ENCODE data around the gene NTSR2. TPM values are rescaled to one million over a fixed set of nuclear protein-coding genes. Genes with fewer than 3 reads are reported as not detected.

NTSR2 gene
- total and polyA plus RNA-seq, 2 of the 8 experiments (the other 6 are each of a cell fraction or from before 2014, with no cell fraction given), result 0.05 TPM; not detected in 1

DNA sequence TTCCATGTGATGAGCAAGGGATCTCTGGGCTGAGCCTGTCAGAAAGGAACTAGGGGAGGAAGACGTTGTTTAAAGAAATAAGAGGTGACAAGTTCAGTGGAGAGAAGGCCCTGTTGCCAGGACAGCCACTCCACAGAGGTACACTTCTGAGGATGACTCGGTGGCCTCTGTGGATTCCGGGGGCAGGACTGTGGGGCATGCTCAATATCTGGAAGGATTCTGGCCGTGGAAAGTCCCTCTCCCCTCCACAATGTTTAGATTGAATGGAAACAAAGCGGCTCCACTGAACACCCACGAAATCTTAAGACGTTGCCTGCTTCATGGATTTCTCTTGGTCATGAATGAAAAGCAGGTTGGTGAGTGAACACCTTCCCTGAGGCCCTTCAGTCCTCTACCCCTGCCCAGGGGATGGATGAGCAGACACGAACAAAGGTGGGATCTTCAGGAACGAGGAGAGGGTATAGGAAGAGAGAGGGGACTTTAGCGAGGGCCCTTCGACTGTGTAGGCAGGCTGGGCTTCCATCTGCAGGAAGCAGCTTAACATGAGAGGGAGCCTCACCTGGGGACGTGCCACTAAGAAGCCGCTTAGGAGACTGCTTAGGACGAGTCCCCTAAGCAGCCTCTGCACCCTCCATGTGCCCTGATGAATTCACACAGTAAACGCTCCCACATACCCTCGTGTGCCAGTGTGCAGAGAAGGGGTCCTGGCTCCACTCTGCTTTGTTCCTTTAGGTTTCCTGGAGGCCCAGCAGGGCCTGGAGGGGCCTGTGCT lies 1.9 kb downstream of the NTSR2 start:
- Histone ChIP-seq H3K4me2 (ENCODE audit: insufficient read depth in 1 of 2, low read depth in 2 of 2, low read length in 2 of 2) (no peak overlapping the region), H3K79me1 (ENCODE audit: low read depth, low read length) (no peaks in the 10 kb centered on the region), H4K8ac (ENCODE audit: extremely low read depth, insufficient read depth, low read length) (no peak overlapping the region), H2BK120ac (replicated peaks; ENCODE audit: low read depth, low read length) (no peak overlapping the region), H3K27ac (ENCODE audit: low read depth, low read length) (no peak overlapping the region), H4K20me1 (replicated peaks in 1 of 2; ENCODE audit: control insufficient read depth in 1 of 2, insufficient read depth in 2 of 2, low read length in 2 of 2) (peaks cover 0 to 2% of the 10 kb centered on the region in 2 experiments), H3K23ac (ENCODE audit: insufficient read length) (no peak overlapping the region), H4K91ac (replicated peaks; ENCODE audit: insufficient read length, low read length) (no peak overlapping the region), H2BK15ac (ENCODE audit: low read length) (no peak overlapping the region), H3K14ac (ENCODE audit: insufficient read length) (no peak overlapping the region), H3K36me3 (ENCODE audit: control insufficient read depth in 2 of 4, insufficient read depth in 4 of 4, low read length in 3 of 4) (no peaks in the 10 kb centered on the region), H3K4me1 (replicated peaks in 1 of 4; ENCODE audit: control insufficient read depth in 3 of 4, insufficient read depth in 4 of 4, low read length in 3 of 4) (peaks cover 0 to 7% (median 3%) of the 10 kb centered on the region in 4 experiments; a peak in 1 of 7 replicates), H3K79me2 (ENCODE audit: control insufficient read depth in 1 of 2, insufficient read depth in 2 of 2, low read length in 2 of 2) (no peaks in the 10 kb centered on the region), H3K9ac (replicated peaks in 1 of 4; ENCODE audit: extremely low read depth in 1 of 4, low read depth in 3 of 4, low read length in 3 of 4) (no peak overlapping the region), H2BK12ac (ENCODE audit: low read depth, low read length) (no peak overlapping the region), H2BK5ac (ENCODE audit: low read depth, low read length) (no peak overlapping the region), H2BK20ac (ENCODE audit: low read length) (no peak overlapping the region), H3K23me2 (ENCODE audit: low read depth, low read length) (no peaks in the 10 kb centered on the region; the same call in 1 of the 2 replicates), H2AK5ac (ENCODE audit: low read depth, low read length) (no peak overlapping the region), H3K4me3 (ENCODE audit: extremely low read depth in 1 of 4, insufficient read depth in 2 of 4, low read depth in 3 of 4, low read length in 4 of 4) (no peak overlapping the region), H2AFZ (ENCODE audit: low read length) (no peak overlapping the region), H4K5ac (ENCODE audit: insufficient read length, low read depth, low read length) (no peak overlapping the region), H3K9me3 (ENCODE audit: insufficient read depth in 2 of 2, low read depth in 1 of 2, low read length in 1 of 2) (peaks cover 3 to 4% of the 10 kb centered on the region in 2 experiments; a peak in 2 of 4 replicates), H3K18ac (ENCODE audit: extremely low read depth, low read length) (no peak overlapping the region), H3K56ac (replicated peaks; ENCODE audit: insufficient read length, low read depth, low read length) (no peak overlapping the region), H3K4ac (replicated peaks; ENCODE audit: insufficient read length, low read depth, low read length) (no peak overlapping the region), H3K27me3 (replicated peaks in 1 of 4; ENCODE audit: control insufficient read depth in 3 of 4, extremely low read depth in 1 of 4, insufficient read depth in 3 of 4, low read length in 3 of 4) (peaks cover 8 to 28% (median 23%) of the 10 kb centered on the region in 4 experiments)
- WGBS, 2 experiments (ENCODE audit: extremely low coverage in 1 of 2, insufficient coverage in 1 of 2, insufficient read length in 1 of 2, insufficient replicate concordance in 2 of 2, low coverage in 1 of 2, low lambda C conversion rate in 2 of 2, missing lambda C conversion rate in 1 of 2), result 85% methylated on average over 15 of the region's 16 CpGs; no CpG with 5 or more reads in 1 of the 2 experiments
- FAIRE-seq (no peak), DNase-seq (ENCODE audit: low read depth in 1 of 2, low spot score in 2 of 2) (no peak)
- TF ChIP-seq BCL11A (IDR thresholded peaks at IDR 0.05; ENCODE audit: low read depth in 2 of 2, low read length in 2 of 2) (no peak), SRF (IDR thresholded peaks at IDR 0.05; ENCODE audit: low read depth, low read length) (no peak), ASH2L (IDR thresholded peaks at IDR 0.05; ENCODE audit: low read length) (no peak), RXRA (IDR thresholded peaks at IDR 0.05; ENCODE audit: insufficient read depth, low read depth, low read length) (no peak), PHF8 (conservative IDR thresholded peaks at IDR 0.05; ENCODE audit: low read depth, low read length) (no peak)
- ChIA-PET POLR2A (ENCODE audit: partially characterized antibody) (no interaction called here), CTCF (ENCODE audit: partially characterized antibody) (interaction anchor here (1.5 to 8.7 kb wide), 3 partner anchors 9 to 112 kb away, joined by 3 to 76 read pairs (median 4); no protein-coding TSS in a partner anchor)
